ENCODE measurements around the gene SLC38A9.

GRCh38 chr5:55624841-55625588, 87.1 kb downstream of the SLC38A9 start:
- no peak for TF ChIP-seq CTCF (IDR thresholded peaks at IDR 0.05; ENCODE audit: control extremely low read depth in 1 of 3, insufficient read depth in 1 of 3, low read depth in 1 of 3, low read length in 3 of 3)
- no peak for TF ChIP-seq POLR2AphosphoS5 (IDR thresholded peaks at IDR 0.05; ENCODE audit: low read depth, low read length)

Data from H1 (cell line).